Suprapubic skin (tissue), 4 donors: Measurements from ENCODE around the gene SYNJ2. TPM values are rescaled to one million over a fixed set of nuclear protein-coding genes. Genes with fewer than 3 reads are reported as not detected.

ENCODE experiments used
- DNase-seq, 2 donors: peaks; one replicate each; pipeline ENCODE4 v3.0.0-alpha.2; 2019; ENCODE audit warnings: low spot score in 2 of 2
- H3K27ac ChIP-seq: fragments of 200-600 bp; sonication (generic); one replicate; pipeline ENCODE4 v1.5.1; 2019
- H3K27me3 ChIP-seq: fragments of 200-600 bp; sonication (generic); one replicate; pipeline ENCODE4 v1.5.1; 2019
- H3K36me3 ChIP-seq: fragments of 200-600 bp; sonication (generic); one replicate; pipeline ENCODE4 v1.5.1; 2019
- H3K4me1 ChIP-seq: fragments of 200-600 bp; sonication (generic); one replicate; pipeline ENCODE4 v1.5.1; 2019
- H3K4me3 ChIP-seq: fragments of 200-600 bp; sonication (generic); one replicate; pipeline ENCODE4 v1.5.1; 2019; ENCODE audit warnings: mild to moderate bottlenecking
- H3K9me3 ChIP-seq: fragments of 200-600 bp; sonication (generic); one replicate; pipeline ENCODE4 v1.5.1; 2019
- EP300 ChIP-seq: sonication (generic); formaldehyde crosslinking; IDR thresholded peaks from one replicate; pipeline ENCODE4 v1.6.1; 2017; ENCODE audit warnings: antibody characterized with exemption
- POLR2A ChIP-seq, 2 donors: fragments of 450-650 bp; IDR thresholded peaks; one replicate each; pipeline ENCODE4 v1.6.1; 2017; ENCODE audit warnings: antibody characterized with exemption in 2 of 2, mild to moderate bottlenecking in 2 of 2, moderate library complexity in 2 of 2
- POLR2AphosphoS5 ChIP-seq, 3 donors: sonication (generic); formaldehyde crosslinking; IDR thresholded peaks; one replicate each; pipeline ENCODE4 v1.6.1; 2017; ENCODE audit warnings: antibody characterized with exemption in 3 of 3
- WGBS: methylation state at CpG from one replicate; pipeline ENCODE4 v1.1.5; 2018; 5-methylcytosine and 5-hydroxymethylcytosine counted together
- total RNA-seq, 4 donors: library from RNA; depleted of rRNA; stranded (reverse); fragments of >200 nt; gene quantifications; one replicate each; pipeline ENCODE4 v1.1.0, GENCODE V29; 2016
- TF ChIP-seq, protein P1 (sequence below), 2 donors: fragments of 200-600 bp in 1 of 2; fragments of 450-650 bp in 1 of 2; sonication (generic) in 1 of 2; IDR thresholded peaks; one replicate each; pipeline ENCODE4 v1.5.1; 2016 to 2019; ENCODE audit warnings: antibody characterized with exemption in 2 of 2, mild to moderate bottlenecking in 1 of 2, moderate library complexity in 1 of 2

Gene SYNJ2
- total RNA-seq, 4 donors from 2014 or later = 4.3 to 10.7 (median 6.8) TPM

DNA sequence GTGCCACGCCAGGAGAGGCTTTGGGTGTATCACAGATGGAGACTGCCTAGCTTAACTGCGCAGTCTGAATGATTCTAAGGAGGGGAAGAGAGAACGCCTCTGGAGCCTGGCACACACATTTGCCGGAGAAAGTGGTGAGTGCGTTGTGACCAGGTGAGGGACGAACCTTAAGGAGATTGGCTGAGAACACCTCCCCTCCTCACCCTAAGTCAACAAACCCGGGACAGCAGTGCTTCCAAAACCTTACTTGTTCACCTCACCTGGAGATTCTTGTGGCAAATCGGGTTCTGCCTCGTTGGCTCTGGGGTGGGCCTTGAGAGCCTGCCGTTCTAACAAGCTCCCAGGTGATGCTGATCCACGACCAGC lies 9.4 kb downstream of the SYNJ2 start:
- no peaks in the 10 kb centered on the region for H3K36me3 ChIP-seq
- H3K27ac ChIP-seq = no peak overlapping the region
- DNase-seq = no peak
- 89% methylated on average over 11 of the region's 11 CpGs for WGBS
- TF ChIP-seq POLR2A (IDR thresholded peaks at IDR 0.05) = no peak
- no peak for TF ChIP-seq EP300
- no peak for TF ChIP-seq POLR2AphosphoS5 (IDR thresholded peaks at IDR 0.05)
- TF ChIP-seq, protein P1, sequence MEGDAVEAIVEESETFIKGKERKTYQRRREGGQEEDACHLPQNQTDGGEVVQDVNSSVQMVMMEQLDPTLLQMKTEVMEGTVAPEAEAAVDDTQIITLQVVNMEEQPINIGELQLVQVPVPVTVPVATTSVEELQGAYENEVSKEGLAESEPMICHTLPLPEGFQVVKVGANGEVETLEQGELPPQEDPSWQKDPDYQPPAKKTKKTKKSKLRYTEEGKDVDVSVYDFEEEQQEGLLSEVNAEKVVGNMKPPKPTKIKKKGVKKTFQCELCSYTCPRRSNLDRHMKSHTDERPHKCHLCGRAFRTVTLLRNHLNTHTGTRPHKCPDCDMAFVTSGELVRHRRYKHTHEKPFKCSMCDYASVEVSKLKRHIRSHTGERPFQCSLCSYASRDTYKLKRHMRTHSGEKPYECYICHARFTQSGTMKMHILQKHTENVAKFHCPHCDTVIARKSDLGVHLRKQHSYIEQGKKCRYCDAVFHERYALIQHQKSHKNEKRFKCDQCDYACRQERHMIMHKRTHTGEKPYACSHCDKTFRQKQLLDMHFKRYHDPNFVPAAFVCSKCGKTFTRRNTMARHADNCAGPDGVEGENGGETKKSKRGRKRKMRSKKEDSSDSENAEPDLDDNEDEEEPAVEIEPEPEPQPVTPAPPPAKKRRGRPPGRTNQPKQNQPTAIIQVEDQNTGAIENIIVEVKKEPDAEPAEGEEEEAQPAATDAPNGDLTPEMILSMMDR (IDR thresholded peaks at IDR 0.05) = no peak
- no peak overlapping the region for H3K4me3 ChIP-seq
- peaks cover 18% of the 10 kb centered on the region for H3K4me1 ChIP-seq
- H3K27me3 ChIP-seq = no peaks in the 10 kb centered on the region
- no peaks in the 10 kb centered on the region for H3K9me3 ChIP-seq

DNA sequence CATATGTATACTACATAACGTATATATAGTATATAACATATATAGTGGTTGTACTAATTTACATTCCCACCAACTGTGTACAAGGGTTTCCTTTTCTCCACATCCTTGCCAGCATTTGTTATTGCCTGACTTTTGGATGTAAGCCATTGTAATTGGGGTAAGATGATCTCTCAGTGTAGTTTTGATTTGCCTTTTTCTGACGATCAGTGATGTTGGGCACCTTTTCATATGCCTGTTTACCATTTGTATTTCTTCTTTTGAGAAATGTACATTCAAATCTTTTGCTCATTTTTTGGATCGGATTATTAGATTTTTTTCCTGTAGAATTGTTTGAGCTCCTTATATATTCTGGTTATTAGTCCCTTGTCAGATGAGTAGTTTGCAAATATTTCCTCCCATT lies 11.4 kb downstream of the SYNJ2 start:
- Histone ChIP-seq H3K27me3 (no peaks in the 10 kb centered on the region), H3K9me3 (no peaks in the 10 kb centered on the region), H3K36me3 (no peaks in the 10 kb centered on the region), H3K4me3 (no peak overlapping the region), H3K4me1 (peaks cover 18% of the 10 kb centered on the region), H3K27ac (no peak overlapping the region)
- 76% methylated on average over 3 of the region's 3 CpGs for WGBS
- no peak for TF ChIP-seq POLR2A (IDR thresholded peaks at IDR 0.05)
- TF ChIP-seq EP300 = no peak
- TF ChIP-seq, protein P1 (IDR thresholded peaks at IDR 0.05) = no peak
- TF ChIP-seq POLR2AphosphoS5 (IDR thresholded peaks at IDR 0.05) = no peak
- no peak for DNase-seq

DNA sequence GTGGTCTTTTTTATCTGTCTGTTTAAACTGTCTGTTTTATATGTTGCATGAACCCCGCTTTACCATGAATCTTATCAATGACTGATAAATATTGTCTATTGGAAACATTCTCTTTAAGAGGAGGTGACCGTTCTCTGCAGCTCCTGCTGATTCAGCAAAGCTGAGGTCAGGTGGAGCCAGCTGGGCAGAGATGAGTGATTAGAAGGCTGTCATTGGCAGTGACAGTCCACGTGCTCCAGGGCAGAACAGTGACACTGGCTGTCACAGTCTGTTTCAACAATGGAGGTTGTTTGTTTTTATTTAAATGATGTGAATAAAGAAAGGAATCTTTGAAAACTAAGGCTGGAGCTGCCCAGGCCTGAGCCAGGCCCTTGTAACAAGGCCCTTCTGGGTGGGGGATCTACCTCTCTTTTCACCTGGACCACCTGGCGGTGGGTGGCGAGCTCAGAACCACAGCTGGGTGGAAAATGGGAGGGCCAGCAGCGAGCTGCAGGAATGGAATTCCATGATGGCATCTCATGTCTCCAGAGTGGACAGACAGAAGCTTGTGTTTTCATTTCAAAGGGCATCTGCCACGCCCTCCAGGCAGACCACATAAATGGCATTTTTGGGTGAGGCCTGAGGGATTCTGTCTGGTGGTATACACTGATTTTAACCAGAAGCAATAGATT lies 12.6 kb downstream of the SYNJ2 start:
- no peak for TF ChIP-seq EP300
- no peaks in the 10 kb centered on the region for H3K36me3 ChIP-seq
- DNase-seq = no peak
- H3K9me3 ChIP-seq = no peaks in the 10 kb centered on the region
- no peak overlapping the region for H3K27ac ChIP-seq
- H3K4me1 ChIP-seq = peaks cover 15% of the 10 kb centered on the region
- no peaks in the 10 kb centered on the region for H3K27me3 ChIP-seq
- 89% methylated on average over 7 of the region's 7 CpGs for WGBS
- no peak overlapping the region for H3K4me3 ChIP-seq

- Histone ChIP-seq H3K4me3 (no peak overlapping the region), H3K27me3 (no peaks in the 10 kb centered on the region), H3K4me1 (peaks cover 5% of the 10 kb centered on the region), H3K27ac (no peak overlapping the region), H3K36me3 (no peaks in the 10 kb centered on the region), H3K9me3 (no peaks in the 10 kb centered on the region)
- DNase-seq = no peak
- 96% methylated on average over 12 of the region's 12 CpGs for WGBS
- TF ChIP-seq POLR2A (IDR thresholded peaks at IDR 0.05) = no peak
- no peak for TF ChIP-seq POLR2AphosphoS5 (IDR thresholded peaks at IDR 0.05)
- no peak for TF ChIP-seq EP300
- TF ChIP-seq, protein P1 (IDR thresholded peaks at IDR 0.05) = no peak
These were observed 13.8 kb downstream of the SYNJ2 start for GRCh38 chr6:157995458-157995857.

DNA sequence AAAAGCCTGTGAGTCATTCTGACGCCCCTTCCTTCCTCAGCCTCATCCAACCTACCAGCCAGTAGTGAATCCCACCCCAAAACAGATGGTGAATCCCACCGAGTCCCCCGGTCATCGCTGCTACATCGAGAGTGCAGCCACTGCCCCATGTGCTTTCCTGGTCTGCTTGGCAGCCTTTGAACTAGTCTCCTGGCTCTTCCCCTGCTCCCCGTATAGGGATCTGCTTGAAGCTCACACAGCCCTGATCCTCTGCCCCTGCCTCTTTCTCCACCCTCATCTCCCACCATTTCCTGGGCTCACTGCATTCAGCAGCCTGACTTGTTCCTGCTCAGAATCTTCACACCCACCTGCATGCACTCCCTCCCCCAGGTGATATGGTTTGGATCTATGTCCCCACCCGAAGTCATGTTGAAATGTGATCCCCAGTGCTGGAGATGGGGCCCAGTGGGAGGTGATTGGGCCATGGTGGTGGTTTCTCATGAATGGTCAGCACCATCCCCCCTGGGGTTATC lies 14.6 kb downstream of the SYNJ2 start:
- H3K4me3 ChIP-seq = no peak overlapping the region
- TF ChIP-seq EP300 (no peak), POLR2AphosphoS5 (IDR thresholded peaks at IDR 0.05) (no peak), POLR2A (IDR thresholded peaks at IDR 0.05) (no peak)
- TF ChIP-seq, protein P1 (IDR thresholded peaks at IDR 0.05) = no peak
- no peaks in the 10 kb centered on the region for H3K27me3 ChIP-seq
- no peaks in the 10 kb centered on the region for H3K9me3 ChIP-seq
- 88% methylated on average over 7 of the region's 7 CpGs for WGBS
- H3K36me3 ChIP-seq = no peaks in the 10 kb centered on the region
- DNase-seq = no peak
- H3K4me1 ChIP-seq = peaks cover 9% of the 10 kb centered on the region
- no peak overlapping the region for H3K27ac ChIP-seq
